ENCODE data around the gene SORCS2. TPM values are rescaled to one million over a fixed set of nuclear protein-coding genes. Genes with fewer than 3 reads are reported as not detected.

Gene SORCS2
- total RNA-seq, 1 experiment from 2014 or later = 0.06 TPM

- CTCF ChIA-PET = no interaction called here
- DNase-seq (ENCODE audit: low spot score) = no peak
- no peak overlapping the region for H3K27ac ChIP-seq (ENCODE audit: low read depth, low read length, poor library complexity, severe bottlenecking)
- H3K4me3 ChIP-seq (ENCODE audit: low read depth, low read length, poor library complexity, severe bottlenecking) = no peak overlapping the region
- POLR2A ChIA-PET (ENCODE audit: low non-redundant PET) = no interaction called here
- intact Hi-C loops (cut with micrococcal nuclease; ENCODE audit: unreplicated experiment) = no loop called here
- no peak for TF ChIP-seq CTCF (conservative IDR thresholded peaks at IDR 0.05; ENCODE audit: low read depth, low read length)
- no peak for TF ChIP-seq EZH2 (IDR thresholded peaks at IDR 0.05; ENCODE audit: borderline replicate concordance, low read depth, low read length, poor library complexity, severe bottlenecking)
- peaks cover 4% of the 10 kb centered on the region for H3K27me3 ChIP-seq (replicated peaks; ENCODE audit: insufficient read depth, low read depth, low read length, poor library complexity)
- no peaks in the 10 kb centered on the region for H3K4me1 ChIP-seq (ENCODE audit: insufficient read depth, low read length, poor library complexity, severe bottlenecking)
- BruUV-seq (replicated peaks) = no TSS peak
- H3K9me3 ChIP-seq (ENCODE audit: low read depth, low read length, poor library complexity, severe bottlenecking) = no peaks in the 10 kb centered on the region
- H3K36me3 ChIP-seq (ENCODE audit: insufficient read depth, low read length, poor library complexity, severe bottlenecking) = no peaks in the 10 kb centered on the region
Measured at GRCh38 chr4:7251321-7251720, 59.0 kb downstream of the SORCS2 start.

- Histone ChIP-seq H3K27ac (ENCODE audit: low read depth, low read length, poor library complexity, severe bottlenecking) (no peak overlapping the region), H3K27me3 (replicated peaks; ENCODE audit: insufficient read depth, low read depth, low read length, poor library complexity) (peaks cover 4% of the 10 kb centered on the region), H3K9me3 (ENCODE audit: low read depth, low read length, poor library complexity, severe bottlenecking) (no peaks in the 10 kb centered on the region), H3K4me3 (ENCODE audit: low read depth, low read length, poor library complexity, severe bottlenecking) (no peak overlapping the region), H3K4me1 (ENCODE audit: insufficient read depth, low read length, poor library complexity, severe bottlenecking) (no peaks in the 10 kb centered on the region), H3K36me3 (ENCODE audit: insufficient read depth, low read length, poor library complexity, severe bottlenecking) (no peaks in the 10 kb centered on the region)
- BruUV-seq (replicated peaks) = no TSS peak
- ChIA-PET CTCF (no interaction called here), POLR2A (ENCODE audit: low non-redundant PET) (no interaction called here)
- TF ChIP-seq CTCF (conservative IDR thresholded peaks at IDR 0.05; ENCODE audit: low read depth, low read length) (no peak), EZH2 (IDR thresholded peaks at IDR 0.05; ENCODE audit: borderline replicate concordance, low read depth, low read length, poor library complexity, severe bottlenecking) (no peak)
- intact Hi-C loops (cut with micrococcal nuclease; ENCODE audit: unreplicated experiment) = no loop called here
- DNase-seq (ENCODE audit: low spot score) = no peak
Measured at GRCh38 chr4:7252051-7252450, 59.7 kb downstream of the SORCS2 start.

GRCh38 chr4:7252510-7253340 is 60.4 kb downstream of the SORCS2 start:
- no peaks in the 10 kb centered on the region for H3K36me3 ChIP-seq (ENCODE audit: insufficient read depth, low read length, poor library complexity, severe bottlenecking)
- H3K9me3 ChIP-seq (ENCODE audit: low read depth, low read length, poor library complexity, severe bottlenecking) = no peaks in the 10 kb centered on the region
- no peak overlapping the region for H3K27ac ChIP-seq (ENCODE audit: low read depth, low read length, poor library complexity, severe bottlenecking)
- H3K27me3 ChIP-seq (replicated peaks; ENCODE audit: insufficient read depth, low read depth, low read length, poor library complexity) = peaks cover 4% of the 10 kb centered on the region
- H3K4me1 ChIP-seq (ENCODE audit: insufficient read depth, low read length, poor library complexity, severe bottlenecking) = no peaks in the 10 kb centered on the region
- DNase-seq (ENCODE audit: low spot score) = no peak
- ChIA-PET CTCF (no interaction called here), POLR2A (ENCODE audit: low non-redundant PET) (no interaction called here)
- H3K4me3 ChIP-seq (ENCODE audit: low read depth, low read length, poor library complexity, severe bottlenecking) = no peak overlapping the region
- intact Hi-C loops (cut with micrococcal nuclease; ENCODE audit: unreplicated experiment) = no loop called here
- BruUV-seq (replicated peaks) = no TSS peak
- TF ChIP-seq EZH2 (IDR thresholded peaks at IDR 0.05; ENCODE audit: borderline replicate concordance, low read depth, low read length, poor library complexity, severe bottlenecking) = no peak
- TF ChIP-seq CTCF (conservative IDR thresholded peaks at IDR 0.05; ENCODE audit: low read depth, low read length) = no peak

All from A673 (cell line).